Heart right ventricle (tissue), 16 donors: ENCODE measurements around the gene C22orf31. TPM values are rescaled to one million over a fixed set of nuclear protein-coding genes. Genes with fewer than 3 reads are reported as not detected.

Source experiments
- ATAC-seq, 8 donors: fragments of 200-7000 bp; cut with Tn5 transposase; one replicate each; pipeline ENCODE4 v1.9.1; 2020; ENCODE audit warnings: mild to moderate bottlenecking in 8 of 8, moderate library complexity in 8 of 8, moderate number of reproducible peaks in 1 of 8
- DNase-seq, 2 donors: peaks; one replicate each; pipeline ENCODE4 v3.0.0-alpha.2; 2020
- H3K27ac ChIP-seq, 10 donors: fragments of 200-600 bp; sonication (generic) in 2 of 10; one replicate each; pipeline versions ENCODE4 v1.5.0 to v1.8.0; 2020 to 2022; ENCODE audit warnings: mild to moderate bottlenecking in 3 of 10
- H3K27me3 ChIP-seq, 7 donors: fragments of 200-600 bp; one replicate each; pipeline ENCODE4 v1.8.0; 2021 to 2022; ENCODE audit warnings: mild to moderate bottlenecking in 2 of 7
- H3K36me3 ChIP-seq, 9 donors: fragments of 200-600 bp; sonication (generic) in 1 of 9; one replicate each; pipeline versions ENCODE4 v1.5.0 to v1.8.0; 2020 to 2022; ENCODE audit warnings: mild to moderate bottlenecking in 2 of 9
- H3K4me1 ChIP-seq, 9 donors: fragments of 200-600 bp; sonication (generic) in 1 of 9; one replicate each; pipeline versions ENCODE4 v1.5.0 to v1.8.0; 2020 to 2022; ENCODE audit warnings: mild to moderate bottlenecking in 4 of 9
- H3K4me3 ChIP-seq, 10 donors: fragments of 200-600 bp; sonication (generic) in 2 of 10; one replicate each; pipeline versions ENCODE4 v1.5.0 to v1.8.0; 2020 to 2022; ENCODE audit warnings: mild to moderate bottlenecking in 7 of 10, moderate library complexity in 2 of 10
- H3K9me3 ChIP-seq, 11 donors: fragments of 200-600 bp in 10 of 11; sonication (generic) in 2 of 11; one replicate each; pipeline versions ENCODE4 v1.5.0 to v1.8.0; 2013 to 2022; ENCODE audit warnings: mild to moderate bottlenecking in 2 of 11, control low read depth in 1 of 11, moderate library complexity in 1 of 11
- CTCF ChIP-seq, 9 donors: fragments of 200-600 bp; sonication (generic) in 2 of 9; IDR thresholded peaks; one replicate each; pipeline versions ENCODE4 v1.5.0 to v1.8.0; 2021 to 2022; ENCODE audit warnings: antibody characterized with exemption in 9 of 9, mild to moderate bottlenecking in 5 of 9, moderate library complexity in 1 of 9
- WGBS, 2 donors: extraction: QIAGEN DNeasy Blood & Tissue Kit; methylation state at CpG; one replicate each; pipeline ENCODE4 v1.1.7; 2013; ENCODE audit warnings: inconsistent platforms in 1 of 2; 5-methylcytosine and 5-hydroxymethylcytosine counted together
- intact Hi-C, 10 donors: fragments of 100-400 bp; cut with DNase I; formaldehyde crosslinking; loops; one replicate each; pipeline versions ENCODE4 v1.11.1 to v1.14.2; 2022
- polyA plus RNA-seq, 2 donors: library from polyadenylated mRNA; stranded (reverse); fragments of 200-250 nt; gene quantifications; one replicate each; pipeline ENCODE4 v1.2.3, GENCODE V29; 2013
- total RNA-seq, 10 donors: library from RNA; stranded (reverse); fragmentation: NEBNext Ultra II Directional in 3 of 10; extraction: Animal tissue kit (Norgen Biotek cat#: 25700) in 3 of 10; gene quantifications; one replicate each; pipeline versions ENCODE4 v1.2.1 to v1.2.4, GENCODE V29; 2021 to 2023
- donor health status: Arrhythmogenic right ventricular cardiomyopathy.
- donor health status: ischemic (EF 13 %, LVEDD 7.1; RV severe dilation, severe dysfunction).
- donor health status: healthy with polysubstance abuse.
- donor health status: DM: no; HTN: yes; CAD: no.
- donor health status: DM: no; HTN: no; CAD: no.
- donor health status: ischemic (EF 25% LVEDD 6.9; RV normal size, moderate dysfunction).
- donor health status: ischemic (EF 25% LVEDD 5.7; RV mildly dilated, moderate dysfunction).
- donor health status: healthy.
- donor health status: DM: yes; HTN: yes; CAD: no.
- donor health status: Ischemic cardiomyopathy.
- donor health status: ischemic (EF 35%, LVEDD 5.7; RV mildly dilated, moderate dysfunction).
- donor health status: nonischemic (EF 11% LVEDD 7.7; RV severe dilation, severe dysfunction).
- donor health status: DM: yes; HTN: yes; CAD: no.
- donor health status: PGD.
- donor health status: ischemic (EF 29% LVEDD 5.4; RV normal size, mild dysfunction).
- donor health status: nonischemic (EF 23%, LVEDD 6.1; RV moderate dilation, normal function).

The C22orf31 gene
- total and polyA plus RNA-seq, 12 donors = 0.24 TPM; not detected in 11

DNA sequence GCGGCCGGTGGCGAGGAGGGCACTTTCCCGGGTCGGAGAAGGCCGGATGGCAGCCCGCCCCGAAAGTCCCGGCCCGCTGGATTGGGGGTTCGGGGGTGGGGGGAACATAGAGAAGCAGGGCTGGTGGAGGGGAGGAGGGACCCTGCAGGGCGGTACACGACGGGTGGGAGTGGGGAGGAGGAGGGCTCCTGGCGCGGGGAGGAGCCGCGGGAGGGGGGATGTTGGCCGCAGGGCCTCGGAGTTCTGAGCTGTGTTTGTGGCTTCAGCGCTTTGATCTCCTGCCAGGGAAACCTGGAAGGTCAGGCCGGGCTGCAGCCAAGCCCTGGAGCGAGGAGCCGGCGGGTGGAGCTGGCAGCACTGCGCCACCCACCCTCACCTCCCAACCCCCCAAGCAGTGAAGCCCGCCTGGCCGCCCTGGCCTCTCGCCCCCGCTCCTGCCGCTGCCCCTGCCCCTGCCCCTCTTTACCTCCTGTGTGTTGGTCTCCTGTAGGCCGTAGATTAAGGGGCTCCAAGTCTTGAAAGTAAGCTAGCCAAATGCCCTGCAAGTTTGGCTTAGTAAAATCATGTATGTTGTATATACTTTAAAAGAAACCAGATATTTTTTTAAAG lies 30.9 kb downstream of the C22orf31 start:
- H3K27ac ChIP-seq = peak overlapping the region; percentile 29 to 84 (median 76)
- TF ChIP-seq CTCF (IDR thresholded peaks at IDR 0.05) = no peak
- H3K4me1 ChIP-seq = peaks cover 6 to 34% (median 20%) of the 10 kb centered on the region in 9 donors
- WGBS, 2 donors = 12 to 13% methylated on average over 29 to 32 of the region's 32 CpGs
- H3K9me3 ChIP-seq = no peaks in the 10 kb centered on the region
- peaks cover 0 to 26% (median 0%) of the 10 kb centered on the region in 7 donors for H3K27me3 ChIP-seq
- DNase-seq (peak; percentile 71 to 87), ATAC-seq (peak; percentile 78 to 93 (median 90))
- H3K4me3 ChIP-seq = peak overlapping the region; percentile 15 to 58 (median 51)
- intact Hi-C loops = loop anchor here in 3 of 10 donors (2.0 to 10.0 kb wide), 5 partner anchors 112 to 1006 kb away; no protein-coding TSS in a partner anchor
- H3K36me3 ChIP-seq = no peaks in the 10 kb centered on the region

- WGBS, 2 donors = 24 to 29% methylated on average over 20 of the region's 20 CpGs
- intact Hi-C loops = loop anchor here in 3 of 10 donors (2.0 to 10.0 kb wide), 5 partner anchors 111 to 1005 kb away; no protein-coding TSS in a partner anchor
- ATAC-seq = no peak
These were observed 31.5 kb downstream of the C22orf31 start for GRCh38 chr22:29030016-29030617.

DNA sequence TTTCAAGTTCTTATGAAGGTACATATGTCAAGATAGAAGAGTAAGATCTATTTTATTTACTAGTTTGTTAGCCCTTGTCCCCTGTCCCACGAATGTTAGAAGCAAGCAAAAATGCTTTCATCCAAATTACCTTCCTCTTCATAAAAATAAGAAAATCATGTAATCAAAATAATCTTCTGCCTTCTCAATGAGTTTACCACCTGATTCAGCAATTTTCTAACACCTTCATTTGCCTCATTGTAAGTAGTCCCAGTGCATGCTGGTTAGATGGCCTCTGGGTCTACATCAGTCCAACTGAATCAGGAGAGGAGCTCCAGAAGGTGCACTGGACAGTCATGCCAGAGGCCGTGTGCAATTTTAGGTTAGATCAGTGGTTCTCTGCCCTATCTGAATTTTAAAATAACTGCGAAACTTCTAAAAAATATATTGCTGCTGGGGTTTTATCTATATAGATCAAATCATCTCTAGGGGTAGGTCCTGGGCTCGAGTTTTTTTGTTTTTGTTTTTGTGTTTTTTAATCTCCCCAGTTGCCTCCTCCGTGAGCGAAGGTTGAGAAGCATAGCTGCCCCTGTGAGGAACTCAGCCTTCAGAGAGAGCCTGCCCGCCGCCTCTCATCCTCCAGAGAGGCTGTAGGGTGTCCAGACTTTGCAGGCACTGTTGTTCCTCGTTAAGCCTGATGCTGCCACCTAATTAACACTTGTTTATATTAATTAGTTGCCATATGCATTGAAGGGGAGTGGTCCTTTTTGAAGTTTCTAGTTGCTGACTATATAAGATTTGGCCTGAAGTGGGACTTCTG lies 32.2 kb downstream of the C22orf31 start:
- no peaks in the 10 kb centered on the region for H3K36me3 ChIP-seq
- no peak for TF ChIP-seq CTCF (IDR thresholded peaks at IDR 0.05)
- no peak overlapping the region for H3K27ac ChIP-seq
- DNase-seq = no peak
- intact Hi-C loops = no loop called here
- 96% methylated on average over 9 of the region's 9 CpGs for WGBS, 2 donors
- peaks cover 6 to 36% (median 20%) of the 10 kb centered on the region in 9 donors for H3K4me1 ChIP-seq
- ATAC-seq = no peak
- H3K4me3 ChIP-seq = no peak overlapping the region
- H3K9me3 ChIP-seq = no peaks in the 10 kb centered on the region
- peaks cover 0 to 26% (median 0%) of the 10 kb centered on the region in 7 donors for H3K27me3 ChIP-seq

More at GRCh38 chr22:29030016-29030617, 31.5 kb downstream of the C22orf31 start:
- Histone ChIP-seq H3K27me3 (peaks cover 0 to 26% (median 0%) of the 10 kb centered on the region in 7 donors), H3K27ac (peak overlapping the region in 8 of 10 donors; percentile 52 to 84 (median 77)), H3K36me3 (no peaks in the 10 kb centered on the region), H3K9me3 (no peaks in the 10 kb centered on the region), H3K4me3 (peak overlapping the region; percentile 15 to 58 (median 51)), H3K4me1 (peaks cover 6 to 34% (median 20%) of the 10 kb centered on the region in 9 donors)
- no peak for DNase-seq
- TF ChIP-seq CTCF (IDR thresholded peaks at IDR 0.05) = peak in 2 of 9 donors; percentile 4 to 14

GRCh38 chr22:29028468-29028867 lies 33.2 kb downstream of the C22orf31 start:
- no peaks in the 10 kb centered on the region for H3K36me3 ChIP-seq
- DNase-seq (no peak), ATAC-seq (no peak)
- no peak overlapping the region for H3K27ac ChIP-seq
- H3K27me3 ChIP-seq = peaks cover 0 to 26% (median 0%) of the 10 kb centered on the region in 7 donors
- H3K4me1 ChIP-seq = peaks cover 6 to 45% (median 29%) of the 10 kb centered on the region in 9 donors
- H3K9me3 ChIP-seq = no peaks in the 10 kb centered on the region
- intact Hi-C loops = no loop called here
- no peak overlapping the region for H3K4me3 ChIP-seq
- TF ChIP-seq CTCF (IDR thresholded peaks at IDR 0.05) = no peak
- WGBS, 2 donors = 94 to 96% methylated on average over 4 of the region's 4 CpGs
